Measurements from ENCODE around the gene ENGASE. TPM values are rescaled to one million over a fixed set of nuclear protein-coding genes. Genes with fewer than 3 reads are reported as not detected.

The ENGASE gene
- total and polyA plus RNA-seq, 9 of the 15 experiments (the other 6 are each of a cell fraction or from before 2014, with no cell fraction given) = 0.06 to 45.5 (median 13.9) TPM

DNA sequence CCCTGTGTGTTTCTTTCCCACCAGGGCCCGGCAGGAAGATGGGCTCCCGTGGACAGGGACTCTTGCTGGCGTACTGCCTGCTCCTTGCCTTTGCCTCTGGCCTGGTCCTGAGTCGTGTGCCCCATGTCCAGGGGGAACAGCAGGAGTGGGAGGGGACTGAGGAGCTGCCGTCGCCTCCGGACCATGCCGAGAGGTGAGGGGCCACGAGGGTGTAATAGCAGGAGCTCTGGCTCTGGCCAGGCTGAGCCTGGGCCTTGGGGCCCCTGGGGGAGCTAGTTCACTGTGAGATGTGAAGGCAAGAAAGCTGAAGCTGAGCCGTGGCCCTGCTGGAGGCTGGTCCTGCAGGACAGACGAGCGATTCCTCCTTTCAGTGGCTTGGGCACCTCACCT lies 30.7 kb upstream of the ENGASE start:
- no peak for TF ChIP-seq ZNF695 (CRISPR knock-in tag; IDR thresholded peaks at IDR 0.05)
- POLR2A ChIA-PET = no interaction called here
- Histone ChIP-seq H3K9me1 (ENCODE audit: control insufficient read depth, insufficient read depth, low read length) (no peaks in the 10 kb centered on the region), H3K36me3 (ENCODE audit: control insufficient read depth, insufficient read depth, low read length) (no peaks in the 10 kb centered on the region), H3K79me2 (ENCODE audit: control insufficient read depth, insufficient read depth, low read length) (no peaks in the 10 kb centered on the region), H3K4me2 (ENCODE audit: insufficient read depth, low read length) (no peak overlapping the region), H2AFZ (ENCODE audit: low read depth, low read length) (no peak overlapping the region), H3K9me3 (replicated peaks; ENCODE audit: control insufficient read depth, insufficient read depth, low read depth, low read length) (no peaks in the 10 kb centered on the region; the same call in 1 of the 2 replicates), H3K27me3 (ENCODE audit: control insufficient read depth in 2 of 2, insufficient read depth in 2 of 2, low read length in 2 of 2) (peaks cover 33 to 82% of the 10 kb centered on the region in 2 experiments), H4K20me1 (replicated peaks; ENCODE audit: control insufficient read depth, insufficient read depth, low read length) (peaks cover 15% of the 10 kb centered on the region; the same call in 1 of the 2 replicates), H3K27ac (ENCODE audit: extremely low read depth, low read depth, low read length) (no peak overlapping the region), H3K9ac (ENCODE audit: insufficient read depth in 1 of 2, low read depth in 2 of 2, low read length in 2 of 2) (no peak overlapping the region), H3K4me1 (replicated peaks in 1 of 2; ENCODE audit: control insufficient read depth in 2 of 2, insufficient read depth in 2 of 2, low read length in 2 of 2) (peaks cover 0 to 17% of the 10 kb centered on the region in 2 experiments; a peak in 2 of 5 replicates), H3K4me3 (no peak overlapping the region)
- 1% methylated on average over 12 of the region's 12 CpGs for WGBS (ENCODE audit: insufficient coverage, low coverage, missing lambda C conversion rate)
- in situ Hi-C loops (cut with MboI) (no loop called here), intact Hi-C loops (cut with micrococcal nuclease) (loop anchor here (2.0 kb wide), 2 partner anchors 25 to 57 kb away; no protein-coding TSS in a partner anchor)
- CTCF ChIA-PET (ENCODE audit: low intra/inter-chr PET ratio) = interaction anchor here (0.6 kb wide), 1 partner anchor 17 kb away, joined by 4 read pairs; no protein-coding TSS in a partner anchor
- DNase-seq (ENCODE audit: extremely low read depth in 1 of 4, low spot score in 3 of 4) = no peak
- BruUV-seq (replicated peaks) = no TSS peak
- ATAC-seq = no peak
- no peak for FAIRE-seq

DNA sequence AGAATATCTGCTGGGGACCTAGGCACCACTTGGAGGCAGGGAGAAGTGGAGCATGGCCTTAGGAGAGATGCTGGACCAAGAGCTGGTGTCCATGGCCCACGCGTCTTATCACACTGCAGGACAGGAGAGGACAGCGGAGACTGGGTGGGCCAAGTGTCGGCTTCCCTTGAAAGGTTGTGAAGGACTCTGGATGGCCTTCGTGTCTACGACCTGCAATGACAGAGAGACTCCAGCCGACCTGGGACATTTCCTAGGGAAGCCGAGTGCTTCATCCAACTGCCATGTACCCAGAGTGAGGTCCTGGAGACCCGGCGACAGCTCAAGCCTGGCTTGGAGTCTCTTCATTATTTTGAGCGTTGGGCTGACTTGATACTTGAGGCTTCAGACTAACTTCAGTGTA lies 30.2 kb upstream of the ENGASE start:
- intact Hi-C loops (cut with micrococcal nuclease) = no loop called here
- Histone ChIP-seq H2AFZ (ENCODE audit: low read depth, low read length) (no peak overlapping the region), H4K20me1 (replicated peaks; ENCODE audit: control insufficient read depth, insufficient read depth, low read length) (peaks cover 15% of the 10 kb centered on the region; the same call in 1 of the 2 replicates), H3K27me3 (ENCODE audit: control insufficient read depth in 2 of 2, insufficient read depth in 2 of 2, low read length in 2 of 2) (peaks cover 35 to 81% of the 10 kb centered on the region in 2 experiments), H3K4me1 (replicated peaks in 1 of 2; ENCODE audit: control insufficient read depth in 2 of 2, insufficient read depth in 2 of 2, low read length in 2 of 2) (peaks cover 0 to 17% of the 10 kb centered on the region in 2 experiments; a peak in 2 of 5 replicates), H3K4me2 (ENCODE audit: insufficient read depth, low read length) (no peak overlapping the region), H3K9me1 (ENCODE audit: control insufficient read depth, insufficient read depth, low read length) (no peaks in the 10 kb centered on the region), H3K27ac (ENCODE audit: extremely low read depth, low read depth, low read length) (no peak overlapping the region), H3K9ac (ENCODE audit: insufficient read depth in 1 of 2, low read depth in 2 of 2, low read length in 2 of 2) (no peak overlapping the region), H3K9me3 (replicated peaks; ENCODE audit: control insufficient read depth, insufficient read depth, low read depth, low read length) (no peaks in the 10 kb centered on the region; the same call in 1 of the 2 replicates), H3K4me3 (no peak overlapping the region), H3K36me3 (ENCODE audit: control insufficient read depth, insufficient read depth, low read length) (no peaks in the 10 kb centered on the region), H3K79me2 (ENCODE audit: control insufficient read depth, insufficient read depth, low read length) (no peaks in the 10 kb centered on the region)
- FAIRE-seq = no peak
- BruUV-seq (replicated peaks) = no TSS peak
- CTCF ChIA-PET (ENCODE audit: low intra/inter-chr PET ratio) = no interaction called here
- POLR2A ChIA-PET = no interaction called here
- DNase-seq (ENCODE audit: extremely low read depth in 1 of 4, low spot score in 3 of 4) = no peak
- 1% methylated on average over 11 of the region's 11 CpGs for WGBS (ENCODE audit: insufficient coverage, low coverage, missing lambda C conversion rate)
- no peak for ATAC-seq
- in situ Hi-C loops (cut with MboI) = no loop called here
- TF ChIP-seq FIP1L1 (IDR thresholded peaks at IDR 0.05; ENCODE audit: low read depth, low read length, poor library complexity, severe bottlenecking) = no peak
- TF ChIP-seq RBM34 (IDR thresholded peaks at IDR 0.05; ENCODE audit: borderline replicate concordance, insufficient read depth, low read length) = no peak
- TF ChIP-seq ZNF79 (CRISPR knock-in tag; IDR thresholded peaks at IDR 0.05; ENCODE audit: low read depth) = no peak
- no peak for TF ChIP-seq JUND (IDR thresholded peaks at IDR 0.05; ENCODE audit: borderline replicate concordance, low read depth, low read length)
- no peak for TF ChIP-seq JUND (tag; IDR thresholded peaks at IDR 0.05; ENCODE audit: borderline replicate concordance, low read depth, low read length)
- TF ChIP-seq, protein P1, sequence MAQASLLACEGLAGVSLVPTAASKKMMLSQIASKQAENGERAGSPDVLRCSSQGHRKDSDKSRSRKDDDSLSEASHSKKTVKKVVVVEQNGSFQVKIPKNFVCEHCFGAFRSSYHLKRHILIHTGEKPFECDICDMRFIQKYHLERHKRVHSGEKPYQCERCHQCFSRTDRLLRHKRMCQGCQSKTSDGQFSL (CRISPR knock-in tag; IDR thresholded peaks at IDR 0.05) = no peak
- TF ChIP-seq, protein P1 (tag; IDR thresholded peaks at IDR 0.05) = no peak
- no peak for TF ChIP-seq CEBPG (CRISPR knock-in tag; IDR thresholded peaks at IDR 0.05)
- TF ChIP-seq CEBPG (tag; conservative IDR thresholded peaks at IDR 0.05 in 1 of 2, IDR thresholded peaks at IDR 0.05 in 1 of 2) = no peak
- TF ChIP-seq EWSR1 (IDR thresholded peaks at IDR 0.05; ENCODE audit: borderline replicate concordance, low read depth, partially characterized antibody) = no peak
- TF ChIP-seq TCF3 (CRISPR knock-in tag; IDR thresholded peaks at IDR 0.05) = no peak
- no peak for TF ChIP-seq ETS2 (tag; IDR thresholded peaks at IDR 0.05; ENCODE audit: borderline replicate concordance, poor library complexity, severe bottlenecking)
- no peak for TF ChIP-seq ZC3H4 (CRISPR knock-in tag; IDR thresholded peaks at IDR 0.05; ENCODE audit: borderline replicate concordance)
